Thyroid gland (tissue), 4 donors: Measurements from ENCODE around the gene MTCH1.

ENCODE experiments used
- CTCF ChIP-seq, 6 experiments: fragments of 200-600 bp in 3 of 6; fragments of 450-650 bp in 3 of 6; sonication (generic) in 3 of 6; IDR thresholded peaks; one replicate each; pipeline ENCODE4 v1.5.1; 2016 to 2019; ENCODE audit warnings: antibody characterized with exemption in 6 of 6, mild to moderate bottlenecking in 2 of 6, inconsistent platforms in 1 of 6, moderate library complexity in 1 of 6
- POLR2A ChIP-seq, 2 donors: fragments of 450-650 bp; IDR thresholded peaks; one replicate each; pipeline ENCODE4 v1.6.1; 2017; ENCODE audit warnings: antibody characterized with exemption in 2 of 2, mild to moderate bottlenecking in 2 of 2, moderate library complexity in 1 of 2

DNA sequence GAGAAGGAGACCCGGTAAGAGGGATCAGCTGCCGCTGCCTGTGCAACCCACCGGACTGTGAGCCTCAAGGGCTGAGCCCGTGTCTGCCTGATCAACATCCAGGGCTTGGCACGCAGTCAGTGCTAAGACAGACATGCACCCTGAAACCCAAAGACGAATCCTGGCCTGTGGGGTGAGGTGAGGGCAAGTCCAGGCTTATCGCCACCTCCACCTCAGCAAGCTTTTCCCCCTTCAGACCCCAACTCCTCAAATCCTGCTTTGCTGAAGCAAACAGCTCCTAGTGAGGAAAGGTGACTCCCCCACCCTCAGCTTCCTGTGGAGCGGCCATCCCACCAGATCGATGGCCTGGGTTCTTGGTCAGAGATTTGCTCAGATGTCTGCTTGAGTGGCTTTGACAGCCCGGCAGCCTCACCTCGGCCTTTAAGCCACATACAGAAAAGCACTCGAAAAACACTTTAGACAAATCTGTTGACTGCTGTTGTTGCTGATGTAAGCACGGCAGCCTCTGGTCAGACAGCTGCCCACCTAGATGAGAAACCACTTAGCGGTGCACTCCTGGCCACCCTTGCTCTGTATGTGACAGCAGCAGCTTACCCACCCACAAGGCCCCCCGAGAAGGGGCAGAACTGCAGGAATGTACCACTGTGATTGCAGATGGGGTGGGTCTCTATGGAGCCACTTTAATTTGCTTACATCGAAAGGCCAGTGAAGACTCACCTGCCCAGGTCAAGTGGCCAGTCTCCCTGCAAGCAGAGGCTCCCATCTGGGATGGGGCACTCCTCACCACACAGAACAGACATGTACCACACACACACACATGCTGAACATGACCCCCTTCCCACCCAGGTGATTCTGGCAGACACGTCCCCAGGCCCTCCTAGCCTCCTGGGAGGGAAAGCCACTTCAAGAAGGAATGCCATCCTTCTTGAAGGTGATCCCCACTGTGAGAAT lies 14.8 kb downstream of the MTCH1 start:
- TF ChIP-seq CTCF (IDR thresholded peaks at IDR 0.05) (no peak), POLR2A (IDR thresholded peaks at IDR 0.05) (no peak)
